ENCODE data around the gene THEM5.

- TF ChIP-seq POLR2AphosphoS5 (IDR thresholded peaks at IDR 0.05) (no peak), CTCF (IDR thresholded peaks at IDR 0.05) (no peak), POLR2A (IDR thresholded peaks at IDR 0.05) (no peak)
Observed at GRCh38 chr1:151841141-151841540, 12.4 kb downstream of the THEM5 start.

All from breast epithelium (tissue), 3 donors.